ENCODE data around the gene LIN54. TPM values are rescaled to one million over a fixed set of nuclear protein-coding genes. Genes with fewer than 3 reads are reported as not detected.

The LIN54 gene
- total and polyA plus RNA-seq, 9 of the 15 experiments (the other 6 are each of a cell fraction or from before 2014, with no cell fraction given), result 2.2 to 22.5 (median 15.8) TPM

DNA sequence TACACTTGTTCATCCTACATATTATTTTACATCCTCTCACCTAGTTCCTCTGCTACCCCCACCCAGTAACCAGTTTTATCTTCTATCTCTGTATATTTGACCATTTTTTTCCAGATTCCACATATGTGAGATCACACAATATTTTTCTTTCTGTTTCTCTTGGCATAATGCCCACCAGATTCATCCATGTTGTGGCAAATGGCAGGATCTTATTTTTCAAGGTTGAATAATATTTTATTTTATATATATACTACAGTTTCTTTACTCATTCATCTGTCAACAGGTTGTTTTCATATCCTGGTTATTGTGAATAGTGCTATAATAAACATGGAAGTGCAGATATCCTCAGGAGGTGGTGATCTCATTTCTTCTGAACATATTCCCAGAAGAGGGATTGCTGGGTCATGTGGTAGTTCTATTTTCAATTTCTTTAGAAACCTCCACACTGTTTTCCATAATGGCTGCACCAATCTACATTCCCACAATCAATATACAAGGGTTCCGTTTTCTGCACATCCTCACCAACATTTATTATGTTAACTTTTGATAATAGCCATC, 61.9 kb downstream of the LIN54 start:
- Histone ChIP-seq H3K4me2 (ENCODE audit: insufficient read depth, low read length) (no peak overlapping the region), H3K9me3 (replicated peaks; ENCODE audit: control insufficient read depth, insufficient read depth, low read depth, low read length) (no peaks in the 10 kb centered on the region), H4K20me1 (replicated peaks; ENCODE audit: control insufficient read depth, insufficient read depth, low read length) (no peaks in the 10 kb centered on the region), H3K36me3 (ENCODE audit: control insufficient read depth, insufficient read depth, low read length) (peaks cover 15% of the 10 kb centered on the region; the same call in 2 of the 3 replicates), H3K79me2 (ENCODE audit: control insufficient read depth, insufficient read depth, low read length) (0 out of 3 replicates have a peak, but pooled peaks cover 2% of the 10 kb centered on the region), H3K27ac (ENCODE audit: extremely low read depth, low read depth, low read length) (no peak overlapping the region), H3K9me1 (ENCODE audit: control insufficient read depth, insufficient read depth, low read length) (no peaks in the 10 kb centered on the region), H2AFZ (ENCODE audit: low read depth, low read length) (no peak overlapping the region), H3K27me3 (ENCODE audit: control insufficient read depth in 2 of 2, insufficient read depth in 2 of 2, low read length in 2 of 2) (no peaks in the 10 kb centered on the region), H3K4me3 (no peak overlapping the region), H3K9ac (ENCODE audit: insufficient read depth in 1 of 2, low read depth in 2 of 2, low read length in 2 of 2) (no peak overlapping the region), H3K4me1 (replicated peaks in 1 of 2; ENCODE audit: control insufficient read depth in 2 of 2, insufficient read depth in 2 of 2, low read length in 2 of 2) (no peaks in the 10 kb centered on the region)
- CTCF ChIA-PET (ENCODE audit: low intra/inter-chr PET ratio), result no interaction called here
- no peak for DNase-seq (ENCODE audit: extremely low read depth in 1 of 4, low spot score in 3 of 4)
- in situ Hi-C loops (cut with MboI) (no loop called here), intact Hi-C loops (cut with micrococcal nuclease) (no loop called here)
- BruUV-seq (replicated peaks), result no TSS peak
- POLR2A ChIA-PET, result no interaction called here
- ATAC-seq, result no peak
- TF ChIP-seq POLR2G (IDR thresholded peaks at IDR 0.05; ENCODE audit: low read depth, low read length) (no peak), NFIC (IDR thresholded peaks at IDR 0.05) (peak; percentile 49)
- FAIRE-seq, result no peak
- WGBS (ENCODE audit: insufficient coverage, low coverage, missing lambda C conversion rate), result 94% methylated on average over 1 of the region's 1 CpG

DNA sequence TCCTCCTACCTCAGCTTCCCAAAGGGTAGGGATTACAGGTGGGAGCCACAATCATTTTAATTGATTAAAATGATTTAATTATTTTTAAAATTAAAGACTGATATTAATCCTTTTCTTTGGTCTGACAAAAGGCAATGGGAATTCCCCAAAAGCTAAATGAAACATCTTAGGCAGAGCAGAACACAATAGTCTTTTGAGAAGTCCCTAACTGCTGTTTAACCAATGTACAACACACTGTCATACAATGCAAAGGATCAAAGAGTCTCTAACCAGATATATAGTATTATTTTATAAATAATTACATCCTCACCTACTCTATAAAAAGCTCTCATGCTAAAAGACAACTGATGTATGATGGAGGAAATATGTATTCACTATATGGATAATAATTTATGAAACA, 63.1 kb downstream of the LIN54 start:
- intact Hi-C loops (cut with micrococcal nuclease), result no loop called here
- DNase-seq (ENCODE audit: extremely low read depth in 1 of 4, low spot score in 3 of 4) (no peak), ATAC-seq (no peak), FAIRE-seq (no peak)
- BruUV-seq (replicated peaks), result no TSS peak
- H3K36me3 ChIP-seq (ENCODE audit: control insufficient read depth, insufficient read depth, low read length), result peaks cover 18% of the 10 kb centered on the region; the same call in 2 of the 3 replicates
- POLR2A ChIA-PET, result interaction anchor here (0.5 to 0.7 kb wide), 2 partner anchors 17 to 57 kb away, joined by 3 read pairs; partner anchors contain the start of gene SEC31A
- H3K9me3 ChIP-seq (replicated peaks; ENCODE audit: control insufficient read depth, insufficient read depth, low read depth, low read length), result no peaks in the 10 kb centered on the region
- no peak overlapping the region for H2AFZ ChIP-seq (ENCODE audit: low read depth, low read length)
- H3K27ac ChIP-seq (ENCODE audit: extremely low read depth, low read depth, low read length), result no peak overlapping the region
- H3K4me3 ChIP-seq, result no peak overlapping the region
- CTCF ChIA-PET (ENCODE audit: low intra/inter-chr PET ratio), result no interaction called here
- H3K4me1 ChIP-seq (replicated peaks in 1 of 2; ENCODE audit: control insufficient read depth in 2 of 2, insufficient read depth in 2 of 2, low read length in 2 of 2), result no peaks in the 10 kb centered on the region
- H3K79me2 ChIP-seq (ENCODE audit: control insufficient read depth, insufficient read depth, low read length), result 0 out of 3 replicates have a peak, but pooled peaks cover 2% of the 10 kb centered on the region
- H4K20me1 ChIP-seq (replicated peaks; ENCODE audit: control insufficient read depth, insufficient read depth, low read length), result no peaks in the 10 kb centered on the region
- no peak overlapping the region for H3K9ac ChIP-seq (ENCODE audit: insufficient read depth in 1 of 2, low read depth in 2 of 2, low read length in 2 of 2)
- in situ Hi-C loops (cut with MboI), result no loop called here
- H3K9me1 ChIP-seq (ENCODE audit: control insufficient read depth, insufficient read depth, low read length), result no peaks in the 10 kb centered on the region
- no peak overlapping the region for H3K4me2 ChIP-seq (ENCODE audit: insufficient read depth, low read length)
- no peak for TF ChIP-seq ZNF699 (CRISPR knock-in tag; IDR thresholded peaks at IDR 0.05; ENCODE audit: insufficient replicate concordance)
- no peak for TF ChIP-seq BMI1 (IDR thresholded peaks at IDR 0.05; ENCODE audit: low read length)
- no peak for TF ChIP-seq ZNF134 (CRISPR knock-in tag; conservative IDR thresholded peaks at IDR 0.05)
- no peak for TF ChIP-seq TSC22D4 (tag; IDR thresholded peaks at IDR 0.05)
- no peak for TF ChIP-seq ARHGAP35 (IDR thresholded peaks at IDR 0.05; ENCODE audit: partially characterized antibody)
- no peak for TF ChIP-seq TCFL5 (CRISPR knock-in tag; conservative IDR thresholded peaks at IDR 0.05)
- no peak for TF ChIP-seq ASH1L (IDR thresholded peaks at IDR 0.05; ENCODE audit: borderline replicate concordance, low read depth, partially characterized antibody)
- TF ChIP-seq SLC30A9 (CRISPR knock-in tag; IDR thresholded peaks at IDR 0.05), result no peak
- H3K27me3 ChIP-seq (ENCODE audit: control insufficient read depth in 2 of 2, insufficient read depth in 2 of 2, low read length in 2 of 2), result no peaks in the 10 kb centered on the region
